Measurements from ENCODE around the gene DEDD. TPM values are rescaled to one million over a fixed set of nuclear protein-coding genes. Genes with fewer than 3 reads are reported as not detected.

DEDD gene
- total RNA-seq, 3 donors from 2014 or later, result 28.7 to 39.0 (median 37.6) TPM

- Histone ChIP-seq H3K9me3 (no peaks in the 10 kb centered on the region), H3K4me1 (peaks cover 0 to 11% of the 10 kb centered on the region in 2 donors), H3K36me3 (peaks cover 3% of the 10 kb centered on the region), H3K27ac (peak within 1 kb of the TSS; percentile 91 to 96), H3K4me3 (peak within 1 kb of the TSS; percentile 80 to 86 (median 83)), H3K27me3 (no peaks in the 10 kb centered on the region)
- TF ChIP-seq, protein P1, sequence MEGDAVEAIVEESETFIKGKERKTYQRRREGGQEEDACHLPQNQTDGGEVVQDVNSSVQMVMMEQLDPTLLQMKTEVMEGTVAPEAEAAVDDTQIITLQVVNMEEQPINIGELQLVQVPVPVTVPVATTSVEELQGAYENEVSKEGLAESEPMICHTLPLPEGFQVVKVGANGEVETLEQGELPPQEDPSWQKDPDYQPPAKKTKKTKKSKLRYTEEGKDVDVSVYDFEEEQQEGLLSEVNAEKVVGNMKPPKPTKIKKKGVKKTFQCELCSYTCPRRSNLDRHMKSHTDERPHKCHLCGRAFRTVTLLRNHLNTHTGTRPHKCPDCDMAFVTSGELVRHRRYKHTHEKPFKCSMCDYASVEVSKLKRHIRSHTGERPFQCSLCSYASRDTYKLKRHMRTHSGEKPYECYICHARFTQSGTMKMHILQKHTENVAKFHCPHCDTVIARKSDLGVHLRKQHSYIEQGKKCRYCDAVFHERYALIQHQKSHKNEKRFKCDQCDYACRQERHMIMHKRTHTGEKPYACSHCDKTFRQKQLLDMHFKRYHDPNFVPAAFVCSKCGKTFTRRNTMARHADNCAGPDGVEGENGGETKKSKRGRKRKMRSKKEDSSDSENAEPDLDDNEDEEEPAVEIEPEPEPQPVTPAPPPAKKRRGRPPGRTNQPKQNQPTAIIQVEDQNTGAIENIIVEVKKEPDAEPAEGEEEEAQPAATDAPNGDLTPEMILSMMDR (IDR thresholded peaks at IDR 0.05), result no peak
- TF ChIP-seq POLR2A (IDR thresholded peaks at IDR 0.05) (peak; percentile 69), POLR2AphosphoS5 (IDR thresholded peaks at IDR 0.05) (peak; percentile 77 to 94 (median 90))
- intact Hi-C loops (cut with DNase I; ENCODE audit: low total_unique reads), result no loop called here
- peak; percentile 87 to 92 for DNase-seq (ENCODE audit: low spot score in 2 of 2)
Measured at GRCh38 chr1:161177112-161177935, 44.9 kb upstream of the DEDD start, which contains the start of gene B4GALT3. Gene B4GALT3 (minus strand): TSS chr1:161177507. CDS start chr1:161176060, 1,447 bp downstream.

GRCh38 chr1:161176468-161177111 is 44.1 kb upstream of the DEDD start:
- TF ChIP-seq, protein P1 (IDR thresholded peaks at IDR 0.05), result no peak
- TF ChIP-seq POLR2AphosphoS5 (IDR thresholded peaks at IDR 0.05) (no peak), POLR2A (IDR thresholded peaks at IDR 0.05) (no peak)
- peak overlapping the region; percentile 80 to 86 (median 83) for H3K4me3 ChIP-seq
- H3K27me3 ChIP-seq, result no peaks in the 10 kb centered on the region
- H3K9me3 ChIP-seq, result no peaks in the 10 kb centered on the region
- peak overlapping the region; percentile 91 to 96 for H3K27ac ChIP-seq
- intact Hi-C loops (cut with DNase I; ENCODE audit: low total_unique reads), result no loop called here
- no peak for DNase-seq (ENCODE audit: low spot score in 2 of 2)
- H3K36me3 ChIP-seq, result peaks cover 3% of the 10 kb centered on the region
- peaks cover 0 to 12% of the 10 kb centered on the region in 2 donors for H3K4me1 ChIP-seq

GRCh38 chr1:161175771-161176453 is 43.4 kb upstream of the DEDD start:
- Histone ChIP-seq H3K27me3 (no peaks in the 10 kb centered on the region), H3K27ac (peak overlapping the region; percentile 91 to 96), H3K36me3 (peaks cover 3% of the 10 kb centered on the region), H3K9me3 (no peaks in the 10 kb centered on the region), H3K4me3 (peak overlapping the region; percentile 80 to 86 (median 83)), H3K4me1 (peaks cover 0 to 12% of the 10 kb centered on the region in 2 donors)
- intact Hi-C loops (cut with DNase I; ENCODE audit: low total_unique reads), result no loop called here
- DNase-seq (ENCODE audit: low spot score in 2 of 2), result no peak
- TF ChIP-seq POLR2A (IDR thresholded peaks at IDR 0.05), result no peak
- TF ChIP-seq, protein P1 (IDR thresholded peaks at IDR 0.05), result no peak
- no peak for TF ChIP-seq POLR2AphosphoS5 (IDR thresholded peaks at IDR 0.05)

DNA sequence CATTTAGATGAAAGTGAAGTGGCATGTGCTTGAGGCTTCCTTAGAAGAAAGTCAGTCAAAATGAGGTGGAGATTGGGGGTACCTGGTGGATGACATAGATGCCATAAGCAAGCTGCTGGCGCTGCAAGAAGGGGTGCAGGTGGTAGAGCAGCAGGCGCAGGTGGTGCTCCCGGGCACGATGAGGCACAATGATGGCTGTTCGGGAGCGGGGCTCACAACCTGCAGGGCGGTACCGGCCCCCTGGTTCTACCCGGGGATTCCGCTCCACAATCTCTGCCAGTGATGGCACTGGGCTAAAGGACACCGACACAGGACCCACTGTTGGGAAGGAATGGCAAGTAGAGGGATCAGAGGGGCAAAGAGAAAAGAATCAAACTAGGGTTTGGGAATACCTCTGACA is 42.4 kb upstream of the DEDD start:
- intact Hi-C loops (cut with DNase I; ENCODE audit: low total_unique reads), result no loop called here
- peaks cover 0 to 12% of the 10 kb centered on the region in 2 donors for H3K4me1 ChIP-seq
- peak overlapping the region in 1 of 2 donors; percentile 91 for H3K27ac ChIP-seq
- TF ChIP-seq, protein P1 (IDR thresholded peaks at IDR 0.05), result no peak
- TF ChIP-seq POLR2AphosphoS5 (IDR thresholded peaks at IDR 0.05) (no peak), POLR2A (IDR thresholded peaks at IDR 0.05) (no peak)
- H3K9me3 ChIP-seq, result no peaks in the 10 kb centered on the region
- peaks cover 3% of the 10 kb centered on the region for H3K36me3 ChIP-seq
- no peaks in the 10 kb centered on the region for H3K27me3 ChIP-seq
- DNase-seq (ENCODE audit: low spot score in 2 of 2), result no peak
- no peak overlapping the region for H3K4me3 ChIP-seq
